K562 (cell line): Measurements from ENCODE around the gene PRSS53. TPM values are rescaled to one million over a fixed set of nuclear protein-coding genes. Genes with fewer than 3 reads are reported as not detected.

Source experiments
- MTA3 ChIP-seq: fragments of 450-650 bp; formaldehyde crosslinking; IDR thresholded peaks from 2 replicates; pipeline ENCODE4 v1.6.1; 2017; ENCODE audit warnings: mild to moderate bottlenecking, borderline replicate concordance
- NR2C2 ChIP-seq, 2 experiments: fragments of 200-800 bp in 1 of 2; sonication (Bioruptor generic) in 1 of 2; sonication (generic) in 1 of 2; formaldehyde crosslinking in 1 of 2; IDR thresholded peaks; 2 replicates each; pipeline versions ENCODE4 v1.6.1 to v1.8.0; 2016 to 2022; ENCODE audit warnings: mild to moderate bottlenecking in 1 of 2, missing compliant biosample characterization in 1 of 2, missing genetic modification characterization in 1 of 2, missing genetic modification reagents in 1 of 2
- POLR2H ChIP-seq: IDR thresholded peaks from 2 replicates; pipeline ENCODE4 v1.6.1; 2016; ENCODE audit warnings: missing genetic modification characterization, low read depth, mild to moderate bottlenecking, control low read depth, missing compliant biosample characterization, moderate library complexity
- SP1 ChIP-seq: sonication (generic); formaldehyde crosslinking; IDR thresholded peaks from 2 replicates; pipeline ENCODE4 v1.8.1; 2022; ENCODE audit warnings: mild to moderate bottlenecking, missing genetic modification reagents
- polyA plus RNA-seq, 8 experiments: library from polyadenylated mRNA; depleted of rRNA in 4 of 8; stranded (reverse) in 5 of 8; unstranded in 3 of 8; fragments of >200 nt; fragmentation: Nextera tagmentation in 2 of 8; fragmentation: Illumina TruSeq in 1 of 8; extraction: Ambion mirVana in 2 of 8; extraction: Trizol in 1 of 8; gene quantifications; 2 replicates each; pipeline versions ENCODE4 v1.2.1 to v1.2.3, GENCODE V29; 2011 to 2014; ENCODE audit warnings: inconsistent platforms in 1 of 8, missing spikeins in 1 of 8
- total RNA-seq, 7 experiments: library from RNA; depleted of rRNA in 6 of 7; stranded (reverse); fragments of >200 nt in 6 of 7; fragmentation: Illumina TruSeq in 2 of 7; extraction: Trizol in 2 of 7; gene quantifications; 2 replicates each; pipeline versions ENCODE4 v1.2.1 to v1.2.3, GENCODE V29; 2011 to 2021; ENCODE audit warnings: low replicate concordance in 1 of 7
- TF ChIP-seq, protein P1 (sequence below), 2 experiments: fragments of 450-650 bp; formaldehyde crosslinking in 1 of 2; IDR thresholded peaks; 2 replicates each; pipeline versions ENCODE4 v1.4.0 to v1.6.1; 2014 to 2020; ENCODE audit warnings: mild to moderate bottlenecking in 2 of 2, borderline replicate concordance in 1 of 2, low read depth in 1 of 2
- TF ChIP-seq, protein P2 (sequence below), 3 experiments: fragments of 200-800 bp in 1 of 3; sonication (Bioruptor generic) in 1 of 3; sonication (generic) in 1 of 3; formaldehyde crosslinking in 1 of 3; IDR thresholded peaks; 2 replicates each; pipeline versions ENCODE4 v1.6.1 to v1.8.0; 2016 to 2022; ENCODE audit warnings: mild to moderate bottlenecking in 2 of 3, missing compliant biosample characterization in 2 of 3, missing genetic modification characterization in 2 of 3, missing genetic modification reagents in 1 of 3
- TF ChIP-seq, protein P3 (sequence below): fragments of 250-450 bp; sonication (Bioruptor Pico); IDR thresholded peaks from 2 replicates; pipeline ENCODE4 v1.8.0; 2022; ENCODE audit warnings: inconsistent platforms, mild to moderate bottlenecking, moderate library complexity, borderline replicate concordance

The PRSS53 gene
- total and polyA plus RNA-seq, 9 of the 15 experiments (the other 6 are each of a cell fraction or from before 2014, with no cell fraction given): 0.40 to 1.9 (median 0.78) TPM; not detected in 2

DNA sequence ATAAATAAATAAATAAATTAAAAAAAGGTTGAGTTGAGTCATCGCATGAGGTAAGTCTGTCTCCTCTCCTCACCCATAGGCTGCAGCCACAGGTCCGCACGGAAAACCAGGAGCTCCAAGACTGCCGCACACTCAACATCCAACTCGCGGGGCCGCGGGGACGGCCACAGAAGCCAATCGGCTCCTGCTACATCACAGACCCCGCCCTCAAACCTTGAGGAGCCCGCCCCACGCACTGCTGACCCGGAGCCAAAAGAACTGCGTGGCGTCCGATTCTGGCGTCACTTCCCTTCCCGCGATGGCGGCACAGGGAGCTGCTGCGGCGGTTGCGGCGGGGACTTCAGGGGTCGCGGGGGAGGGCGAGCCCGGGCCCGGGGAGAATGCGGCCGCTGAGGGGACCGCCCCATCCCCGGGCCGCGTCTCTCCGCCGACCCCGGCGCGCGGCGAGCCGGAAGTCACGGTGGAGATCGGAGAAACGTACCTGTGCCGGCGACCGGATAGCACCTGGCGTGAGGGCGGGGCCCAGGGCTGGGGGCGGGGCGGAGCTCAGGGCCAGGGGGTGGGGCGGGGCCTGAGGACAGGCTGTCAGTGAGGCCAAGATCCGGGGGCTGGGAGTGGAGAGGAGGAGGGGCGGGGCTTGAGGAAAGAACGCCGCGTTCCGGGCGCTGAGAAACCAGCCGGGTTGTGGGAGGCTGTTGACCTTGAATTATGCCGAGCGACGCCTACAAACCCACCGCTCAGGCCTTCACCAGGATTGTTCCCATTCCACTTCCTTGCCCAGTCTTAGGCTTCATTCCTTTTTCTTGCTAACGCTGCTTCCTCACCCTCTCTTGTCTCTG is 28.9 kb upstream of the PRSS53 start, which contains the start of gene KAT8 (continued):
- TF ChIP-seq NR2C2 (CRISPR knock-in tag; IDR thresholded peaks at IDR 0.05): peak; percentile 99
- TF ChIP-seq NR2C2 (tag; IDR thresholded peaks at IDR 0.05): peak; percentile 99
- TF ChIP-seq, protein P1, sequence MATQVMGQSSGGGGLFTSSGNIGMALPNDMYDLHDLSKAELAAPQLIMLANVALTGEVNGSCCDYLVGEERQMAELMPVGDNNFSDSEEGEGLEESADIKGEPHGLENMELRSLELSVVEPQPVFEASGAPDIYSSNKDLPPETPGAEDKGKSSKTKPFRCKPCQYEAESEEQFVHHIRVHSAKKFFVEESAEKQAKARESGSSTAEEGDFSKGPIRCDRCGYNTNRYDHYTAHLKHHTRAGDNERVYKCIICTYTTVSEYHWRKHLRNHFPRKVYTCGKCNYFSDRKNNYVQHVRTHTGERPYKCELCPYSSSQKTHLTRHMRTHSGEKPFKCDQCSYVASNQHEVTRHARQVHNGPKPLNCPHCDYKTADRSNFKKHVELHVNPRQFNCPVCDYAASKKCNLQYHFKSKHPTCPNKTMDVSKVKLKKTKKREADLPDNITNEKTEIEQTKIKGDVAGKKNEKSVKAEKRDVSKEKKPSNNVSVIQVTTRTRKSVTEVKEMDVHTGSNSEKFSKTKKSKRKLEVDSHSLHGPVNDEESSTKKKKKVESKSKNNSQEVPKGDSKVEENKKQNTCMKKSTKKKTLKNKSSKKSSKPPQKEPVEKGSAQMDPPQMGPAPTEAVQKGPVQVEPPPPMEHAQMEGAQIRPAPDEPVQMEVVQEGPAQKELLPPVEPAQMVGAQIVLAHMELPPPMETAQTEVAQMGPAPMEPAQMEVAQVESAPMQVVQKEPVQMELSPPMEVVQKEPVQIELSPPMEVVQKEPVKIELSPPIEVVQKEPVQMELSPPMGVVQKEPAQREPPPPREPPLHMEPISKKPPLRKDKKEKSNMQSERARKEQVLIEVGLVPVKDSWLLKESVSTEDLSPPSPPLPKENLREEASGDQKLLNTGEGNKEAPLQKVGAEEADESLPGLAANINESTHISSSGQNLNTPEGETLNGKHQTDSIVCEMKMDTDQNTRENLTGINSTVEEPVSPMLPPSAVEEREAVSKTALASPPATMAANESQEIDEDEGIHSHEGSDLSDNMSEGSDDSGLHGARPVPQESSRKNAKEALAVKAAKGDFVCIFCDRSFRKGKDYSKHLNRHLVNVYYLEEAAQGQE (IDR thresholded peaks at IDR 0.05; ENCODE audit: borderline replicate concordance): no peak
- TF ChIP-seq, protein P1 (CRISPR knock-in tag; IDR thresholded peaks at IDR 0.05; ENCODE audit: low read depth): peak; percentile 71; the same call in 1 of the 2 replicates
- TF ChIP-seq MTA3: peak; percentile 66
- TF ChIP-seq, protein P2, sequence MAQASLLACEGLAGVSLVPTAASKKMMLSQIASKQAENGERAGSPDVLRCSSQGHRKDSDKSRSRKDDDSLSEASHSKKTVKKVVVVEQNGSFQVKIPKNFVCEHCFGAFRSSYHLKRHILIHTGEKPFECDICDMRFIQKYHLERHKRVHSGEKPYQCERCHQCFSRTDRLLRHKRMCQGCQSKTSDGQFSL (CRISPR knock-in tag; IDR thresholded peaks at IDR 0.05): no peak
- TF ChIP-seq, protein P2 (tag; IDR thresholded peaks at IDR 0.05): no peak
- TF ChIP-seq POLR2H (tag): peak; percentile 94
- TF ChIP-seq SP1: peak; percentile 86
- TF ChIP-seq, protein P3, sequence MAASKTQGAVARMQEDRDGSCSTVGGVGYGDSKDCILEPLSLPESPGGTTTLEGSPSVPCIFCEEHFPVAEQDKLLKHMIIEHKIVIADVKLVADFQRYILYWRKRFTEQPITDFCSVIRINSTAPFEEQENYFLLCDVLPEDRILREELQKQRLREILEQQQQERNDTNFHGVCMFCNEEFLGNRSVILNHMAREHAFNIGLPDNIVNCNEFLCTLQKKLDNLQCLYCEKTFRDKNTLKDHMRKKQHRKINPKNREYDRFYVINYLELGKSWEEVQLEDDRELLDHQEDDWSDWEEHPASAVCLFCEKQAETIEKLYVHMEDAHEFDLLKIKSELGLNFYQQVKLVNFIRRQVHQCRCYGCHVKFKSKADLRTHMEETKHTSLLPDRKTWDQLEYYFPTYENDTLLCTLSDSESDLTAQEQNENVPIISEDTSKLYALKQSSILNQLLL (CRISPR knock-in tag): no peak
